Heart left ventricle (tissue), 16 donors: ENCODE data around the gene CELF4. TPM values are rescaled to one million over a fixed set of nuclear protein-coding genes. Genes with fewer than 3 reads are reported as not detected.

Experiments used
- ATAC-seq, 4 donors: fragments of 200-7000 bp; cut with Tn5 transposase; one replicate each; pipeline ENCODE4 v1.9.1; 2020 to 2022; ENCODE audit warnings: moderate library complexity in 4 of 4, mild to moderate bottlenecking in 3 of 4, moderate number of reproducible peaks in 1 of 4
- DNase-seq, 5 donors: peaks; one replicate each; pipeline ENCODE4 v3.0.0-alpha.2; 2020
- H3K27ac ChIP-seq, 12 donors: fragments of 200-600 bp; sonication (generic) in 4 of 12; one replicate each; pipeline versions ENCODE4 v1.5.0 to v1.8.0; 2016 to 2022; ENCODE audit warnings: mild to moderate bottlenecking in 2 of 12
- H3K27me3 ChIP-seq, 9 donors: fragments of 200-600 bp; sonication (generic) in 2 of 9; one replicate each; pipeline versions ENCODE4 v1.5.1 to v1.8.0; 2016 to 2022; ENCODE audit warnings: mild to moderate bottlenecking in 3 of 9
- H3K36me3 ChIP-seq, 9 donors: fragments of 200-600 bp; sonication (generic) in 2 of 9; one replicate each; pipeline versions ENCODE4 v1.5.0 to v1.8.0; 2018 to 2022; ENCODE audit warnings: mild to moderate bottlenecking in 2 of 9
- H3K4me1 ChIP-seq, 12 donors: fragments of 200-600 bp; sonication (generic) in 4 of 12; one replicate each; pipeline versions ENCODE4 v1.5.0 to v1.8.0; 2016 to 2022; ENCODE audit warnings: mild to moderate bottlenecking in 3 of 12
- H3K4me3 ChIP-seq, 12 donors: fragments of 200-600 bp; sonication (generic) in 4 of 12; one replicate each; pipeline versions ENCODE4 v1.5.0 to v1.8.0; 2017 to 2022; ENCODE audit warnings: mild to moderate bottlenecking in 9 of 12, moderate library complexity in 4 of 12
- H3K9me3 ChIP-seq, 12 donors: fragments of 200-600 bp; sonication (generic) in 4 of 12; one replicate each; pipeline versions ENCODE4 v1.5.0 to v1.8.0; 2016 to 2022; ENCODE audit warnings: mild to moderate bottlenecking in 1 of 12
- POLR2A ChIP-seq, 2 donors: fragments of 450-650 bp; IDR thresholded peaks; one replicate each; pipeline ENCODE4 v1.6.1; 2017; ENCODE audit warnings: antibody characterized with exemption in 2 of 2, mild to moderate bottlenecking in 2 of 2, moderate library complexity in 2 of 2
- WGBS, 4 donors: extraction: QIAGEN DNeasy Blood & Tissue Kit in 2 of 4; methylation state at CpG; one replicate each; pipeline versions ENCODE4 v1.1.5 to v1.1.7; 2013 to 2018; 5-methylcytosine and 5-hydroxymethylcytosine counted together
- intact Hi-C, 10 donors: fragments of 100-400 bp; cut with DNase I; formaldehyde crosslinking; loops; one replicate each; pipeline versions ENCODE4 v1.11.1 to v1.14.2; 2022
- polyA plus RNA-seq, 2 donors: library from polyadenylated mRNA; stranded (reverse); fragments of 200-250 nt; gene quantifications; one replicate each; pipeline ENCODE4 v1.2.3, GENCODE V29; 2013
- total RNA-seq, 9 donors: library from RNA; depleted of rRNA in 2 of 9; stranded (reverse); fragments of >200 nt in 2 of 9; fragmentation: NEBNext Ultra II Directional in 3 of 9; extraction: Animal tissue kit (Norgen Biotek cat#: 25700) in 3 of 9; gene quantifications; one replicate each; pipeline versions ENCODE4 v1.1.0 to v1.2.4, GENCODE V29; 2016 to 2023
- TF ChIP-seq, protein P1 (sequence below), 12 donors: fragments of 200-600 bp; sonication (generic) in 4 of 12; IDR thresholded peaks; one replicate each; pipeline versions ENCODE4 v1.5.0 to v1.8.0; 2018 to 2022; ENCODE audit warnings: antibody characterized with exemption in 12 of 12, mild to moderate bottlenecking in 5 of 12
- donor health status: ischemic (EF 13 %, LVEDD 7.1; RV severe dilation, severe dysfunction).
- donor health status: healthy with polysubstance abuse.
- donor health status: DM: no; HTN: yes; CAD: no.
- donor health status: DM: no; HTN: no; CAD: no.
- donor health status: ischemic (EF 25% LVEDD 6.9; RV normal size, moderate dysfunction).
- donor health status: ischemic (EF 25% LVEDD 5.7; RV mildly dilated, moderate dysfunction).
- donor health status: healthy.
- donor health status: DM: yes; HTN: yes; CAD: no.
- donor health status: ischemic (EF 35%, LVEDD 5.7; RV mildly dilated, moderate dysfunction).
- donor health status: nonischemic (EF 11% LVEDD 7.7; RV severe dilation, severe dysfunction).
- donor health status: DM: yes; HTN: yes; CAD: no.
- donor health status: PGD.
- donor health status: ischemic (EF 29% LVEDD 5.4; RV normal size, mild dysfunction).
- donor health status: nonischemic (EF 23%, LVEDD 6.1; RV moderate dilation, normal function).

Gene CELF4
- total and polyA plus RNA-seq, 11 donors: 0.11 to 0.67 (median 0.40) TPM; not detected in 3

DNA sequence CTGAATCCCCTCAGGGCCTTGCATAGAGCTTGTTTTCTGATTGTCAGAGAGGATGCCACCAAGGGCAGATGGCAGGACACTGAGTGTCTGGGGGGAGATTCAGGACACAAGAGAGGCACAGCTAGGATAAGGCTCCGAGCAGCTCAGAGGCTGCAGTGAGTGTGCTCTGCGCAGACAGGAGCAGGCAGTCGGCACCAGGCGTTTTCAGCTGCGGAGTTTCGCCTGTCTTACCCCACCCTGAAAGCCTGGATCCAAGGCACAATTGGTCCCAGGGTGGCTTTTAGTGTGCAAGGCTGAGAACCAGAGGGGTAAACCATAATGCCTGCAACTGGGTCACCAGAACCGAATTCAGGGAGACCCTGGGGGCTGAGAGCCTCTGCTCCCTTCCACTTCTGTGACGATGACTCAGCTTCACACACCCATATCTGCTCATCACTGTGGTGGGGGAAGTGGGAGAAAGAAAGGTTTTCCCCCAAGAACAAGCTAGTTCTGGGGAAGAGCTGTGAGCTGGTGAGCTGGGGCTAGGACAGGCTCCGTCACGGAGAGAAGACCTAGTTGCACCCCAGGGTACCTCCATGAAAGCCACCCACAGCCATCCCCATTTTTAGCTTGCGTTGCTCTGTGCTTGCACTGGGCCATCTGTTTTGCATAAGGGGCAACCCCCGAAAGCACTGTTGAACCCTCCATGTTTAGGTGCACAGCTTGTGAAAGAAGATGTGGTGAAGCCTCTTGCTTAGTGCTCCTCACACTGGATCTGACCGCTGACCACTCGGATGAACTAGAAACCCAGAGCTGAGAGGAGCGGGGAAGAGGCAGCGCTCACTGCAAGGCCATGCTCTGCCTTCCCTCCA is 173.7 kb downstream of the CELF4 start:
- WGBS, 4 donors: 85 to 93% (median 88%) methylated on average over 16 of the region's 16 CpGs
- intact Hi-C loops: no loop called here
- ATAC-seq (no peak), DNase-seq (no peak)
- Histone ChIP-seq H3K27ac (no peak overlapping the region), H3K9me3 (peaks cover 0 to 12% (median 0%) of the 10 kb centered on the region in 12 donors), H3K4me1 (peaks cover 0 to 14% (median 7%) of the 10 kb centered on the region in 12 donors), H3K4me3 (no peak overlapping the region), H3K36me3 (no peaks in the 10 kb centered on the region), H3K27me3 (peaks cover 0 to 13% (median 0%) of the 10 kb centered on the region in 9 donors)
- TF ChIP-seq POLR2A (IDR thresholded peaks at IDR 0.05): no peak
- TF ChIP-seq, protein P1, sequence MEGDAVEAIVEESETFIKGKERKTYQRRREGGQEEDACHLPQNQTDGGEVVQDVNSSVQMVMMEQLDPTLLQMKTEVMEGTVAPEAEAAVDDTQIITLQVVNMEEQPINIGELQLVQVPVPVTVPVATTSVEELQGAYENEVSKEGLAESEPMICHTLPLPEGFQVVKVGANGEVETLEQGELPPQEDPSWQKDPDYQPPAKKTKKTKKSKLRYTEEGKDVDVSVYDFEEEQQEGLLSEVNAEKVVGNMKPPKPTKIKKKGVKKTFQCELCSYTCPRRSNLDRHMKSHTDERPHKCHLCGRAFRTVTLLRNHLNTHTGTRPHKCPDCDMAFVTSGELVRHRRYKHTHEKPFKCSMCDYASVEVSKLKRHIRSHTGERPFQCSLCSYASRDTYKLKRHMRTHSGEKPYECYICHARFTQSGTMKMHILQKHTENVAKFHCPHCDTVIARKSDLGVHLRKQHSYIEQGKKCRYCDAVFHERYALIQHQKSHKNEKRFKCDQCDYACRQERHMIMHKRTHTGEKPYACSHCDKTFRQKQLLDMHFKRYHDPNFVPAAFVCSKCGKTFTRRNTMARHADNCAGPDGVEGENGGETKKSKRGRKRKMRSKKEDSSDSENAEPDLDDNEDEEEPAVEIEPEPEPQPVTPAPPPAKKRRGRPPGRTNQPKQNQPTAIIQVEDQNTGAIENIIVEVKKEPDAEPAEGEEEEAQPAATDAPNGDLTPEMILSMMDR (IDR thresholded peaks at IDR 0.05): no peak

GRCh38 chr18:37391156-37391555 is 174.4 kb downstream of the CELF4 start:
- H3K4me1 ChIP-seq: peaks cover 0 to 14% (median 7%) of the 10 kb centered on the region in 12 donors
- WGBS, 4 donors: 90 to 92% (median 90%) methylated on average over 4 of the region's 4 CpGs; no CpG with 5 or more reads in 1 of the 4 donors
- TF ChIP-seq, protein P1 (IDR thresholded peaks at IDR 0.05): no peak
- no peak for TF ChIP-seq POLR2A (IDR thresholded peaks at IDR 0.05)
- intact Hi-C loops: no loop called here
- H3K27me3 ChIP-seq: peaks cover 0 to 13% (median 0%) of the 10 kb centered on the region in 9 donors
- H3K36me3 ChIP-seq: no peaks in the 10 kb centered on the region
- DNase-seq: no peak
- H3K27ac ChIP-seq: no peak overlapping the region
- H3K4me3 ChIP-seq: no peak overlapping the region
- H3K9me3 ChIP-seq: peaks cover 0 to 12% (median 0%) of the 10 kb centered on the region in 12 donors
- no peak for ATAC-seq

DNA sequence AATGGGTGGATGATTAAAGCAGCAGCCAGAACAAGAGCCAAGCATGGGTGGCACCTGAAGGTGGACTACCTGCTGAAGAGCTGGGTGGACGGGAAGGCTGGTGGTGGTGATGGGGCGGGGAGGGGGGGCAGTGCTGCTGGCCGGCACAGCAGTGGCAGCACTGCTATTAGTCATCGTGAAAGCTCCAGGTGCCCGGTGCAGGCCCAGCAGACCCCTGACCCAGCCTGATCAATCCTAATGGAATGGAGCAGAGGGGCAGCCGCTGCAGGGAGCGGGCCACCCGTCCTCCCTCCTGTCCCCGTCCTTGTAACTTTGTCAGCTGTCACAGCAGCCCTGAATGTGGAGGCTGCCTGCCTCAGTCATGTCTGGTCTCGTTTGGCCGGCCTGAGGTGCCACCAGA is 174.9 kb downstream of the CELF4 start:
- WGBS, 4 donors: 86 to 92% (median 88%) methylated on average over 11 of the region's 11 CpGs
- Histone ChIP-seq H3K36me3 (no peaks in the 10 kb centered on the region), H3K4me1 (peaks cover 0 to 14% (median 7%) of the 10 kb centered on the region in 12 donors), H3K27me3 (peaks cover 0 to 13% (median 0%) of the 10 kb centered on the region in 9 donors), H3K27ac (no peak overlapping the region), H3K9me3 (peaks cover 0 to 12% (median 0%) of the 10 kb centered on the region in 12 donors), H3K4me3 (no peak overlapping the region)
- ATAC-seq (no peak), DNase-seq (no peak)
- intact Hi-C loops: no loop called here
- TF ChIP-seq POLR2A (IDR thresholded peaks at IDR 0.05): no peak
- TF ChIP-seq, protein P1 (IDR thresholded peaks at IDR 0.05): no peak

DNA sequence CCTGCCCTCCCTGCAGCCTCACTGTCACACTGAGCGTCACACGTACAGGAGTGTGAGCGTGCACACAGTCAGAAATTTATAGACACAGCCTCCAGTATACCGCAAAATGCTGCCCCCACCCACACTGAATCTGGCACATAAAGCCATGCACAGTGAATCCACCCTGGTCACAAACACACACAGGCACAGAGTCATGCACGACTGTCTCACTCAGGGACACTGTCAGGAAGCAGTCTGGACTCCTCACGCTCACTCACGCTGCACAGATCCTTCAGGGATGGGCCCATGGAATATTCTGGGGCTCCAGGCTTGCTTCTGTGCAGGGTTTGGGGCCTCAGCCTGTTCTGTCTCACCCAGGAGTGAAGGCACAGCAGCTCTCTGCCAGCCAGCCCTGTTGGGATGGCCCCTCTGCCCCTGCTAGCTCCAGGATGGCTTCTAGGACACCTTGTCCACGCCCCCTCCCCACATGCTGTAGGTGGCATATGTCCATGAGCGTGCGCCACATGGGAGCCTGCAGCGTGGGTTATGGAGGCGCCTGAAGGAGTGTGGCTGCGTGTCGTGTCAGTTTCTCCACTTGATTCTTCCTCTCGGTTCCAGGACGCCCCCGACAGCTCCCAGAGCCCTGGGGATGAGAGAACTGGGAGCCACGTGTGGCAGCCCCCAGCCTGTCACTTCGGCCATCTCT is 175.8 kb downstream of the CELF4 start:
- no peak overlapping the region for H3K27ac ChIP-seq
- peaks cover 0 to 12% (median 0%) of the 10 kb centered on the region in 12 donors for H3K9me3 ChIP-seq
- WGBS, 4 donors: 92 to 96% (median 94%) methylated on average over 16 to 19 of the region's 19 CpGs
- H3K36me3 ChIP-seq: no peaks in the 10 kb centered on the region
- no peak for ATAC-seq
- intact Hi-C loops: loop anchor here in 9 of 10 donors (5.0 to 10.0 kb wide), 8 partner anchors 45 to 147 kb away; no protein-coding TSS in a partner anchor
- H3K4me3 ChIP-seq: no peak overlapping the region
- H3K27me3 ChIP-seq: peaks cover 0 to 13% (median 0%) of the 10 kb centered on the region in 9 donors
- DNase-seq: no peak
- no peak for TF ChIP-seq POLR2A (IDR thresholded peaks at IDR 0.05)
- TF ChIP-seq, protein P1 (IDR thresholded peaks at IDR 0.05): no peak
- peaks cover 0 to 14% (median 7%) of the 10 kb centered on the region in 12 donors for H3K4me1 ChIP-seq
